Tibial artery (tissue), 4 donors: Measurements from ENCODE around the gene CLTC.

Experiments used
- DNase-seq, 2 donors: peaks; one replicate each; pipeline ENCODE4 v3.0.0-alpha.2; 2019
- H3K27ac ChIP-seq, 2 donors: fragments of 200-600 bp; sonication (generic) in 1 of 2; 1 replicate in 1 of 2; 2 replicates in 1 of 2; pipeline ENCODE4 v1.5.1; 2018 to 2019; ENCODE audit warnings: mild to moderate bottlenecking in 1 of 2
- H3K27me3 ChIP-seq, 2 donors: fragments of 200-600 bp; sonication (generic) in 1 of 2; one replicate each; pipeline versions ENCODE4 v1.5.1 to v1.6.0; 2016 to 2019
- H3K36me3 ChIP-seq, 3 donors: fragments of 200-600 bp; sonication (generic) in 2 of 3; one replicate each; pipeline ENCODE4 v1.5.1; 2016 to 2019; ENCODE audit warnings: mild to moderate bottlenecking in 2 of 3
- H3K4me1 ChIP-seq, 4 donors: fragments of 200-600 bp; sonication (generic) in 2 of 4; 1 replicate in 3 of 4; 2 replicates in 1 of 4; pipeline ENCODE4 v1.5.1; 2016 to 2019
- H3K4me3 ChIP-seq, 2 donors: fragments of 200-600 bp; sonication (generic) in 1 of 2; 1 replicate in 1 of 2; 2 replicates in 1 of 2; pipeline ENCODE4 v1.5.1; 2018 to 2019; ENCODE audit warnings: mild to moderate bottlenecking in 2 of 2
- H3K9me3 ChIP-seq, 3 donors: fragments of 200-600 bp; sonication (generic) in 1 of 3; one replicate each; pipeline ENCODE4 v1.5.1; 2016 to 2019
- intact Hi-C: fragments of 100-400 bp; cut with DNase I; formaldehyde crosslinking; loops from one replicate; pipeline ENCODE4 v1.15.0; 2023; ENCODE audit warnings: low total_unique reads
- TF ChIP-seq, protein P1 (sequence below), 2 experiments: fragments of 200-600 bp in 1 of 2; fragments of 450-650 bp in 1 of 2; IDR thresholded peaks; one replicate each; pipeline ENCODE4 v1.5.1; 2017 to 2019; ENCODE audit warnings: antibody characterized with exemption in 2 of 2, mild to moderate bottlenecking in 1 of 2, moderate library complexity in 1 of 2

CLTC gene

GRCh38 chr17:59683283-59683682, 63.6 kb downstream of the CLTC start:
- Histone ChIP-seq H3K27me3 (no peaks in the 10 kb centered on the region), H3K4me3 (no peak overlapping the region), H3K4me1 (peaks cover 0 to 9% (median 0%) of the 10 kb centered on the region in 4 donors), H3K9me3 (no peaks in the 10 kb centered on the region), H3K36me3 (peaks cover 86 to 94% (median 89%) of the 10 kb centered on the region in 3 donors), H3K27ac (no peak overlapping the region)
- no peak for DNase-seq
- TF ChIP-seq, protein P1, sequence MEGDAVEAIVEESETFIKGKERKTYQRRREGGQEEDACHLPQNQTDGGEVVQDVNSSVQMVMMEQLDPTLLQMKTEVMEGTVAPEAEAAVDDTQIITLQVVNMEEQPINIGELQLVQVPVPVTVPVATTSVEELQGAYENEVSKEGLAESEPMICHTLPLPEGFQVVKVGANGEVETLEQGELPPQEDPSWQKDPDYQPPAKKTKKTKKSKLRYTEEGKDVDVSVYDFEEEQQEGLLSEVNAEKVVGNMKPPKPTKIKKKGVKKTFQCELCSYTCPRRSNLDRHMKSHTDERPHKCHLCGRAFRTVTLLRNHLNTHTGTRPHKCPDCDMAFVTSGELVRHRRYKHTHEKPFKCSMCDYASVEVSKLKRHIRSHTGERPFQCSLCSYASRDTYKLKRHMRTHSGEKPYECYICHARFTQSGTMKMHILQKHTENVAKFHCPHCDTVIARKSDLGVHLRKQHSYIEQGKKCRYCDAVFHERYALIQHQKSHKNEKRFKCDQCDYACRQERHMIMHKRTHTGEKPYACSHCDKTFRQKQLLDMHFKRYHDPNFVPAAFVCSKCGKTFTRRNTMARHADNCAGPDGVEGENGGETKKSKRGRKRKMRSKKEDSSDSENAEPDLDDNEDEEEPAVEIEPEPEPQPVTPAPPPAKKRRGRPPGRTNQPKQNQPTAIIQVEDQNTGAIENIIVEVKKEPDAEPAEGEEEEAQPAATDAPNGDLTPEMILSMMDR (IDR thresholded peaks at IDR 0.05) = no peak
- intact Hi-C loops = no loop called here

GRCh38 chr17:59684967-59685366, 65.3 kb downstream of the CLTC start:
- H3K4me3 ChIP-seq = no peak overlapping the region
- H3K36me3 ChIP-seq = peaks cover 78 to 85% (median 83%) of the 10 kb centered on the region in 3 donors
- no peak overlapping the region for H3K27ac ChIP-seq
- intact Hi-C loops = no loop called here
- peaks cover 0 to 5% (median 0%) of the 10 kb centered on the region in 4 donors for H3K4me1 ChIP-seq
- H3K27me3 ChIP-seq = no peaks in the 10 kb centered on the region
- no peaks in the 10 kb centered on the region for H3K9me3 ChIP-seq
- TF ChIP-seq, protein P1 (IDR thresholded peaks at IDR 0.05) = no peak
- DNase-seq = no peak

GRCh38 chr17:59688008-59688407, 68.3 kb downstream of the CLTC start:
- intact Hi-C loops = no loop called here

DNA sequence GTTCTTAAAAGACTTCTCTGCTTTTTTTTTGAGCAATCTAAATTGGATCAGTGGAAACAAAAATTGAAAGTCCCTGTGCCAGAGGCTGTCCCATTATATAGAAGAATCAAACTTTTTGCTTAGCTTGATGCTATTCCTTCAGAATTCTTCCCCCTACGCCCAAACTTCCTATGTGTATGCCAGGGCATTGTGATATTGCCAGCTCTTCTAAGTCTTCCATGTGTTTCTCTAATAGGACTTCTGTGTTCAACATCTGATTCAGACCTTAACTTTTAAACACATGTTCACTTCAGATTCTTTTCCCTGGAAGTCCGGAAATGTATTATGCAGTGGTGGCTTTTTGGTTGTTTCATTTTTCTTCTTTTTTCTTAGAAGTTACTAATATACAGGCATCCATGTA, 68.8 kb downstream of the CLTC start:
- DNase-seq = no peak
- H3K36me3 ChIP-seq = peaks cover 72 to 85% (median 81%) of the 10 kb centered on the region in 3 donors
- H3K27ac ChIP-seq = no peak overlapping the region
- no peaks in the 10 kb centered on the region for H3K9me3 ChIP-seq
- H3K4me3 ChIP-seq = no peak overlapping the region
- intact Hi-C loops = no loop called here
- no peaks in the 10 kb centered on the region for H3K27me3 ChIP-seq
- no peaks in the 10 kb centered on the region for H3K4me1 ChIP-seq
- TF ChIP-seq, protein P1 (IDR thresholded peaks at IDR 0.05) = no peak

More at GRCh38 chr17:59688008-59688407, 68.3 kb downstream of the CLTC start:
- Histone ChIP-seq H3K27ac (no peak overlapping the region), H3K4me3 (no peak overlapping the region), H3K36me3 (peaks cover 73 to 85% (median 81%) of the 10 kb centered on the region in 3 donors), H3K9me3 (no peaks in the 10 kb centered on the region), H3K27me3 (no peaks in the 10 kb centered on the region), H3K4me1 (no peaks in the 10 kb centered on the region)
- no peak for DNase-seq
- TF ChIP-seq, protein P1 (IDR thresholded peaks at IDR 0.05) = no peak

DNA sequence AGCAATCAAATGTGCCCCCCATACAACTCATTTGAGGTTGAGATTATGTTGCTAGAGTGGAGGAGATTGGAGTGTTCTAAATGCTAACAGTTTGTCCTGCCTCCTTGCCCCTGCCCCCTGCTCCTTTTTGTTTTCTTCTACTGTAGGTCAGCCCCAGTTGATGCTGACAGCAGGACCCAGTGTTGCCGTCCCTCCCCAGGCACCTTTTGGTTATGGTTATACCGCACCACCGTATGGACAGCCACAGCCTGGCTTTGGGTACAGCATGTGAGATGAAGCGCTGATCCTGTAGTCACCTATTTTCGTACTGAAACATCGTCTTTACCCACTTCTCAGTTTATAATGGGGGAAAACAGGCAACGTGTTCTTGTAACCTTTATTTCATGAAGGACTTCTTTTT, 73.9 kb downstream of the CLTC start:
- intact Hi-C loops = no loop called here
- Histone ChIP-seq H3K27ac (no peak overlapping the region), H3K4me1 (no peaks in the 10 kb centered on the region), H3K9me3 (no peaks in the 10 kb centered on the region), H3K27me3 (no peaks in the 10 kb centered on the region), H3K4me3 (no peak overlapping the region), H3K36me3 (peaks cover 78 to 89% (median 81%) of the 10 kb centered on the region in 3 donors)
- DNase-seq = no peak
- TF ChIP-seq, protein P1 (IDR thresholded peaks at IDR 0.05) = no peak

DNA sequence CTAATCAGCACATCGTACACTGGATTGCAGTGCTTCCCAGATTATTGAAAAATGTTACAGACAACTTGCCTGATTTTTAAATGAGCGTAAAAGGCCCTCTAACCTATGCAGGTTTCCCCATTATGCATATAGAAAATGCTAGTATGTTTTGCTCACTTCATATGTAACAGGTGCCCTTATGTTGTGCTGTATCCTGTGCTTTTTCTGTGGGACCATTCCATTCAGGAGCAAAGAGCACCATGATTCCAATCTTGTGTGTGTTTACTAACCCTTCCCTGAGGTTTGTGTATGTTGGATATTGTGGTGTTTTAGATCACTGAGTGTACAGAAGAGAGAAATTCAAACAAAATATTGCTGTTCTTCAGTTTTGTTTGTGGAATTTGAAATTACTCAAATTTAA, 74.6 kb downstream of the CLTC start:
- intact Hi-C loops = no loop called here
- DNase-seq = no peak
- TF ChIP-seq, protein P1 (IDR thresholded peaks at IDR 0.05) = no peak
- H3K36me3 ChIP-seq = peaks cover 76 to 97% (median 88%) of the 10 kb centered on the region in 3 donors
- no peaks in the 10 kb centered on the region for H3K27me3 ChIP-seq
- H3K4me1 ChIP-seq = no peaks in the 10 kb centered on the region
- H3K4me3 ChIP-seq = no peak overlapping the region
- no peaks in the 10 kb centered on the region for H3K9me3 ChIP-seq
- no peak overlapping the region for H3K27ac ChIP-seq
